Left forelimb (tissue), 1 donor: ENCODE measurements around the gene CTIF.

Experiments
- DNase-seq: peaks from one replicate; pipeline ENCODE4 v3.0.0-alpha.2; 2018; ENCODE audit warnings: low spot score

The CTIF gene

GRCh38 chr18:48730010-48730409 is 191.2 kb downstream of the CTIF start:
- no peak for DNase-seq

DNA sequence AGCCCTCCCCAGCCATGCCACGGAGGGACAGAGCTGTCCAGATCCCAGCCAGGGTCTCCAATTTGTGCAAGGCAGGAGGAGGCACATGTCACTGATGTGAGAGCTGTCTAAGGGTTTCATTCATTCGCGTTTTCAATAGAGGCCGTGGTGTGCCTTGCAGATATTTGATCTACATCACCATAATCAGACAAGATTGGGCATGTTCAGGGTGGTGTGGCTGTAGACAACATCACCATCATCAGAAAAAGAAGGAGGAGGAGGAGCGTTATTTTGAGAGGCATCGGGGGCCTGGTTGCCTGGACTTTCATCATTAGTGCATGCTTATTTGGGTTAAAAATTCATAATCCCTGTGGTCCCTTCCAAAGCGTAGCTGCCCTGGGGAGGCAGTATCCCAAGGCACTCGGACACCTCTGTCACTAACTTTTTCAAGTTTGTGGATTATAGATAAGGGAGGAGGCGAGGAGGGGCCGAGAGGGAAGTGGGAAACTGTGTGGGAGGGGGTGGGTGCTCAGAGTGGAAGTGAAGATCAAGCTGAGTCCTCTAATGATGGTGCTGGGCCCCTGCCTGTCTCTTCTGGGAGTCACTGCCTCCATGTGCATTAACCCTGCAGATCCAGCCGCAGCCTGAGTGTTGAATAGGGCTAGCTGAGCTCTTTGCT is 194.1 kb downstream of the CTIF start:
- DNase-seq: no peak

- DNase-seq: no peak
Measured at GRCh38 chr18:48733643-48734253, 194.9 kb downstream of the CTIF start.

DNA sequence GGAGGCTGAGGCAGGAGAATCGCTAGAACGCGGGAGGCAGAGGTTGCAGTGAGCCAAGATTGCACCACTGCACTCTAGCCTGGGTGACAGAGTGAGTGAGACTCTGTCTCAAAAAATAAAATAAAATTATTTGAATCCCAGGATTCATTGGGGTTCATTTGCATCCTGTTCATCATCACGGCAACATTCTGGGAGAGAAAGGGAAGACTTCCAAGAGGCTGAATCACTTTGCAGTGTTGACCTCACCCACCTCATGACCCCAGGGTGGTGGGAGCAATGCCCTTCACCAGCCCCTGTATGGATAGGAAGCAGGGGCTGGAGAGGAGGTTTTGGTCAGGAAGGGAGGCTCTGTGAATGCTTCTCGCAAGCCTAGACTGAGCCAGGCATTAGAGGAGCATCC is 195.6 kb downstream of the CTIF start:
- DNase-seq: no peak

GRCh38 chr18:48735080-48735676 is 196.3 kb downstream of the CTIF start:
- DNase-seq: no peak

DNA sequence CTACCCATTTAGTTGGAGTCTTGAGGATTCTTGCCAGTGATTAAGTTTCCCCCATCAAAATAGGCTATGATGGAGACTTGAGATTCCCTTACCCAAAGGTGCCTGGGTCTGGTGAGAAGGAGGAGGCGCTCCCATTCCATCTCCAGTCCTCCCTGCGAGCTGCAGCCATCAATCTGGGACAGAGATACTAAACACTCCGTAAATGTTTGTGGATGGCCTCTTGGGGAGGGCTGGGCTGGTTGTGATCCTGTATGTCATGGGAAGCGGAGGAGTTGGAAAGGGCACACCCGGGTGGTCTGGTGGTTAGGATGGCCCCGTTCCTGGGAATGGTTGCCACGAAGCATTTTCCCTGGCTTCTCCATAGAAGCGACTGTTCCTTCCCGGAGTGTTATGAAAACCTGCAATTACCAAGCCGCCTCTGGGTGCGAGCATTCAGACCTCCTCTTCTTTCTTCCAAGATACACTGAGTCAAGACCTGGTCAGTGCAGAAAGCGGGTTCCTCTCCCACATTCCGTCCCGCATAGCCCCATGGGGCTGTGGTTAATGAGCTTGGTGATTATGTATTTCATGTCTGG is 196.9 kb downstream of the CTIF start:
- no peak for DNase-seq

- no peak for DNase-seq
Measured at GRCh38 chr18:48736321-48737260, 197.8 kb downstream of the CTIF start.

DNA sequence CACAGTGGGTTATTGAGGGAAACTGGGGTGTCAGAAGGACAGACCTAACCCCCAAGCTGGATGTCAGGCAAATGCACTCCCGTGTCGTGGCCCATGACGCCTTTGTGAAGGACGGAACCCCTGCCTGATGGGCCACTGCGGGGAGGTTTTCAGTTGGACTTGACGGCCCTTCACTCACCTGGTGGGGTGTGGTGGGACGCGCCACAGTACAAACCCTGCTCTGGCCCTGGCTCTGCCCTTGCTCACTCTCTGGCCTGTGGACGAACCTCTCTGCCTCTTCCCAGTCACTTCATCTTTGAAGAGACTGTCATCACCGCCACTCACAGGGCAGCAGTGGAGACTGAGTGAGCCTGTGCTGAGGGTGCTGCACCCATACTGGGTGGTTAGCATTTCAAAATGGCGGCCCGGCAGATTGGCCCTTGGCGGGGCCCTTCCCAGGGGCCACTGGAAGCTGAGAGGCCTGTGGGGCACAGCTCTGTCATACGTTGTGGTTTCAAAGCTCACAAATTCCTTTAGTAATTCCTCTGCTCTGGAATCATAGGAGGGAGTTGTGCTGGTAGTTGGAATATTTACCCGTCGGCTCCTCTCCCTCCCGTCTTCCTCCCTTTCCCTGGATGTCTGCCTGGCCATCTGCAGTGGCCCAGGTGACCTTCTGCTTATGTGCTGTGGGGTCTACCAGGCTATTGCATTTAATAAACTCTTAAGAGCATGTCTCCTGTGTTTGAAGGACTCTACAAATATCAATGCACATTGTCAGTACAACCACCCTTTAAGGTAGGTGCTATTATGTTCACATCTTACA is 200.6 kb downstream of the CTIF start:
- DNase-seq: no peak

- no peak for DNase-seq
Measured at GRCh38 chr18:48740068-48740440, 201.2 kb downstream of the CTIF start.

- no peak for DNase-seq
Measured at GRCh38 chr18:48740851-48741485, 202.1 kb downstream of the CTIF start.

DNA sequence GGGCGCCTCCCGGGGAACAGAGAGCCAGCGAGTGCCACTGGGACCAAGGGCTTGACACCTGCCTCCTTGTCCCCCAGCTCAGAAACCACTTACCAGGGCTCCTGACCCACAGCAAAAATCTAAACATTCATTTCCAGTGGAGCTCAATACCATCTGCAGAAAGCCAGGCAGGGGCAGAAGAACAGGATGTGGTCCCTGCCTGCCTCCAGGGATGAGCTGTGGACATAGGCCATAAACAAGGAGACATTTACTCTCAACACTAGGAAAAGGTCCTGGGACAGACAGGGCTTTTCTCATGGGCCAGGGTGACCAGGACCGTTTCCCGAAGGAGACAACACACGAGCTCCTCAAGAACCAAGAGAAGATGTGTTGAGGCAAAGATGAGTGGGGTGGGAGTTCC is 203.0 kb downstream of the CTIF start:
- DNase-seq: no peak

- no peak for DNase-seq
Measured at GRCh38 chr18:48742304-48742703, 203.5 kb downstream of the CTIF start.

- DNase-seq: no peak
Measured at GRCh38 chr18:48742706-48743475, 204.1 kb downstream of the CTIF start.

DNA sequence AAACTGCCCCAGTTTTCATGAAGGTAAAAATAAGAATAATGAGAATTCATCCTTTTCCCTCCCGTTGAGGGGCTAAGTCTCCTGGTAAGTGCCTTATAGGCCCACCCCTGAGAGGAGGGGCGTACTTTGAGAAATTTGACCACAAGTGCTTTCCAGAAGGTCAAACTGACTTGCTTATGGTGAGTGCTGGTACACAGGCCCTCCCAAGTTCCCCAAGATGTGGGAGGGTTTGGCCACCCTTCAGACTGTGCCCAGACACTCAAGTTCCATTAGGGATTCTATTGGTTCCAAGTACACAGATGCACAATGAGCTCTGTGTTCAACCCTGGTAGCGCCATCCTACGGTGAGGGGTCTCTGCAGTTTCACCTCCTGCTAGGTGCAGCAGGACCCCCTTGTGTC is 205.1 kb downstream of the CTIF start:
- DNase-seq: no peak

DNA sequence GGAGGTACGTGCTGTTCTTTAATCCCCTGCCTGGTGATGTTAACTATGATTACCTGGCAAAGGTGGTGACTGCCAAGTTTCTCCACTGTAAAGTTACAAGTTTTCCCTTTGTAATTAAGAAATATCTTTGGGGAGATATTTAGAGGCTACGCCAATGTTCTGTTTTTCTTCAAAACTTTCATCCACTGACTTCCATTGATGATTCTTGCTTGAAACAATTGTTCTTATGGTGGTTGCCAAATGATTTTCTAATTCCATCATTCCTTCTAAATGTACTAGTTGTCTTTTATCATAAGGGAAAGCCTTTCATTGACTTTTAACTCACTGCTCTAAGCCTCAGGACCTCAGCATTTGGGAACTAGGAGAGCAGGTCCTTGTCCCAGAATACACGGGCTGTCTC is 206.5 kb downstream of the CTIF start:
- DNase-seq: no peak

GRCh38 chr18:48749768-48750167 is 210.9 kb downstream of the CTIF start:
- DNase-seq: peak; percentile 79

DNA sequence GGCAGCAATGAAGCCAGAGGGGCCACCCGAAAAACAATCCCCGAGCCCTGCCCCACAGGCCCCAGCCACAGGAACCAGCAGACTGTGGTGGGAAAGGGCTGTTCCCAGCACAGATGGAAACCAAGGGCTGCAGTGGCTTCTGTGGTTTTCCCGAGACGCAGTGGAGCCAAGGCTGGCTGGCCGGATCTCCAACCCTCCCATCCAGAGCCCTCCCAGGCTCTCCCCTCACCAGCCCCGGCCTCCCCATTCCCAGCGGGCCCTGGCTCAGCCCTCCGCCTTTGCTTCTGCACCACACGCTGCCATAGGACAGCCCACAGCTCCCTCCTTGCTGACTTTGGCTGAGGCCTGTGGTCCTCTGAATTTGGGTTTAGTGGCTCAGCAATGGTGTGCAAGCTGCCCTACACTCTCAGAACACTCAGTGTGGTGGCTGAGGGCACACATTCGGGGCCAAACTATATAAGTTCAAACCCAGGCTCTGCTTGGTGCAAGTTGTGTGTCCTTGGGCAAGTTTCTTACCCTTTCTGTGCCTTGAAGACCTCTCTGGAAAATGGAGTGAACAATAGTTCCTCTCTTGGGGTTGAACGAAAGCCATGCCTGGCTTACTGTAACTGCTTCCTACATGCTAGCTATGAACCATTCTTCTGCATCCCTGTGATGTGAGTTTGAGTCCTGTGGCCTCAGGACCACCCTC is 211.8 kb downstream of the CTIF start:
- no peak for DNase-seq

GRCh38 chr18:48751727-48752468 is 213.1 kb downstream of the CTIF start:
- DNase-seq: no peak

DNA sequence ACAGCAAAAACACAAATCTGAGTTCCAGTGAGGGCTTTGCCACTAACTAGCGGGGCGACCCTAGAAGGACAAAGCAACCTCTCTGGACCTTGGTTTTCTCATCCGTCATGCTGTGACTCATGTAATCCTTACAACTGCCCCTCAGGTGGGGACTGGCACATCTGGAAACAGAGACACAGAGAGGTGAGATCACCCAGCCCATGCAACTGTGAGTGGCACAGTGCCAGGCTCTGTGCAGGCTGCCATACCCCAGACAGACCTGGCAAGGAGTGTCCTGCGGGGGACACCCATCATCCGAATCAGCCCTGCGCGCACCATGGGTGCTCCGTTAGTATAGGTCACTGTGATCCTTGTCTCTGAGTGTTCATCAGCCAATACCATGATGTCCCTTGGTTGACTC is 213.6 kb downstream of the CTIF start:
- no peak for DNase-seq
